HT1080 (cell line): ENCODE data around the gene MS4A5. TPM values are rescaled to one million over a fixed set of nuclear protein-coding genes. Genes with fewer than 3 reads are reported as not detected.
A peak's percentile ranks its signal among the peaks of the same experiment; 100 is the strongest.
"Not testable (repeated sequence)": the region's sequence is repeated elsewhere in the genome, so short reads cannot be mapped to it uniquely, and the experiment has no call there.

Experiments used
- DNase-seq: peaks from one replicate; pipeline ENCODE4 v3.0.0-alpha.2; 2015; ENCODE audit warnings: low read depth
- polyA plus RNA-seq, 2 experiments: library from polyadenylated mRNA; depleted of rRNA; stranded (reverse); fragments of >200 nt; gene quantifications; 2 replicates each; pipeline ENCODE4 v1.2.3, GENCODE V29; 2015
- total RNA-seq: library from RNA; depleted of rRNA; stranded (reverse); fragments of >200 nt; shearing (Covaris generic); gene quantifications from 2 replicates; pipeline ENCODE4 v1.2.3, GENCODE V29; 2014; rRNA removed

The MS4A5 gene
- total RNA-seq, result not detected in 2 replicates
- polyA plus RNA-seq (2015; cell fraction: cytosol; rRNA removed), result not detected in 2 replicates
- not detected in 2 replicates for polyA plus RNA-seq (2015; cell fraction: nucleus; rRNA removed)

GRCh38 chr11:60429272-60429671, at the start of gene MS4A5:
TSS of gene MS4A5 (plus strand) at chr11:60429572. CDS start at chr11:60429675, 103 bp downstream.
- DNase-seq, result no peak

- DNase-seq, result no peak
Observed at GRCh38 chr11:60389279-60389910, 40.0 kb upstream of the MS4A5 start.

GRCh38 chr11:60390419-60390818, 39.0 kb upstream of the MS4A5 start:
- no peak for DNase-seq

- DNase-seq, result no peak
Observed at GRCh38 chr11:60392361-60392760, 37.0 kb upstream of the MS4A5 start.

GRCh38 chr11:60393016-60393415, 36.4 kb upstream of the MS4A5 start:
- DNase-seq, result no peak

GRCh38 chr11:60394666-60395380, 34.5 kb upstream of the MS4A5 start:
- DNase-seq, result no peak

GRCh38 chr11:60396382-60396781, 33.0 kb upstream of the MS4A5 start, which contains the start of gene MS4A14:
TSS of gene MS4A14 (plus strand) at chr11:60396459. CDS start at chr11:60396579, 120 bp downstream.
- DNase-seq, result no peak

- no peak for DNase-seq
Observed at GRCh38 chr11:60396799-60397198, 32.6 kb upstream of the MS4A5 start.

GRCh38 chr11:60420015-60420414, 9.4 kb upstream of the MS4A5 start:
- no peak for DNase-seq

- no peak for DNase-seq
Observed at GRCh38 chr11:60422609-60423008, 6.8 kb upstream of the MS4A5 start.

- DNase-seq, result peak; percentile 68
Observed at GRCh38 chr11:60428517-60428916, 855 bp upstream of the MS4A5 start.

GRCh38 chr11:60431251-60431650, 1.9 kb downstream of the MS4A5 start:
- no peak for DNase-seq

GRCh38 chr11:60433401-60433800, 4.0 kb downstream of the MS4A5 start:
- DNase-seq, result no peak

GRCh38 chr11:60447070-60447469, 17.7 kb downstream of the MS4A5 start:
- DNase-seq, result no peak

GRCh38 chr11:60447846-60448245, 18.5 kb downstream of the MS4A5 start:
- no peak for DNase-seq

GRCh38 chr11:60451185-60451584, 21.8 kb downstream of the MS4A5 start:
- not testable (repeated sequence) for DNase-seq

- DNase-seq, result no peak
Observed at GRCh38 chr11:60454212-60454611, 24.8 kb downstream of the MS4A5 start.

- DNase-seq, result no peak
Observed at GRCh38 chr11:60455531-60456042, 26.2 kb downstream of the MS4A5 start, which contains the start of gene MS4A1. TSS of gene MS4A1 (plus strand) at chr11:60455847. CDS start at chr11:60462375, 6,528 bp downstream.

GRCh38 chr11:60457576-60457975, 28.2 kb downstream of the MS4A5 start:
- DNase-seq, result no peak

GRCh38 chr11:60459345-60459744, 30.0 kb downstream of the MS4A5 start:
- no peak for DNase-seq

GRCh38 chr11:60468829-60469228, 39.5 kb downstream of the MS4A5 start:
- no peak for DNase-seq

- DNase-seq, result no peak
Observed at GRCh38 chr11:60469723-60470122, 40.4 kb downstream of the MS4A5 start.
